IMR-90 (cell line): Measurements from ENCODE around the gene ZP3. TPM values are rescaled to one million over a fixed set of nuclear protein-coding genes. Genes with fewer than 3 reads are reported as not detected.

ENCODE experiments used
- ATAC-seq: fragments of 200-7000 bp; cut with Tn5 transposase; 2 replicates; pipeline ENCODE4 v1.9.1; 2020; ENCODE audit warnings: low read depth, mild to moderate bottlenecking, moderate library complexity
- BruUV-seq: library from RNA; stranded (reverse); fragments of 400-500 nt; replicated peaks from 2 replicates; lab custom pipeline; 2021; lab: Mats Ljungman, UMichigan
- CTCF ChIA-PET: fragments of 300-600 bp; formaldehyde crosslinking; extraction: SDS; loops from one replicate; lab custom pipeline; 2021; ENCODE audit warnings: antibody characterized with exemption; lab: Yijun Ruan, JAX
- POLR2A ChIA-PET: fragments of 300-600 bp; sonication (Branson Sonifier 250); formaldehyde crosslinking; loops from one replicate; lab custom pipeline; 2022; ENCODE audit warnings: antibody characterized with exemption; ENCODE audit not compliant: unreplicated experiment; lab: Charles Lee
- DNase-seq: peaks from one replicate; pipeline ENCODE4 v3.0.0; 2013
- H2AFZ ChIP-seq: replicated peaks from 2 replicates; pipeline ENCODE3; 2013; ENCODE audit warnings: low read length, mild to moderate bottlenecking; ENCODE audit not compliant: poor library complexity
- H2AK5ac ChIP-seq: 2 replicates; pipeline ENCODE4 v1.6.1; 2013; ENCODE audit warnings: low read depth, low read length, inconsistent platforms
- H2AK9ac ChIP-seq: replicated peaks from 2 replicates; pipeline ENCODE3; 2013; ENCODE audit warnings: mild to moderate bottlenecking, low read depth, low read length, moderate library complexity; ENCODE audit not compliant: poor library complexity
- H2BK120ac ChIP-seq: 2 replicates; pipeline ENCODE4 v1.6.1; 2013; ENCODE audit warnings: low read depth, low read length, inconsistent platforms
- H2BK15ac ChIP-seq: 3 replicates; pipeline ENCODE4 v1.6.1; 2013; ENCODE audit warnings: low read depth, low read length, inconsistent platforms
- H2BK20ac ChIP-seq: 2 replicates; pipeline ENCODE4 v1.6.1; 2013; ENCODE audit warnings: low read depth, mild to moderate bottlenecking, inconsistent platforms, low read length, moderate library complexity
- H2BK5ac ChIP-seq: 2 replicates; pipeline ENCODE4 v1.6.1; 2013; ENCODE audit warnings: mild to moderate bottlenecking, low read depth, low read length, inconsistent platforms; ENCODE audit not compliant: poor library complexity, severe bottlenecking
- H3K14ac ChIP-seq: replicated peaks from 2 replicates; pipeline ENCODE4 v1.6.1; 2013; ENCODE audit warnings: low read depth, low read length, inconsistent platforms
- H3K18ac ChIP-seq: 2 replicates; pipeline ENCODE4 v1.6.1; 2013; ENCODE audit warnings: low read depth, low read length, control low read depth
- H3K23ac ChIP-seq: 2 replicates; pipeline ENCODE4 v1.6.1; 2013; ENCODE audit warnings: low read depth, low read length, inconsistent platforms
- H3K27ac ChIP-seq: 2 replicates; pipeline ENCODE4 v1.5.1; 2013; ENCODE audit warnings: mild to moderate bottlenecking, control low read depth, low read length; ENCODE audit not compliant: insufficient read depth
- H3K27me3 ChIP-seq: 2 replicates; pipeline ENCODE4 v1.6.1; 2013; ENCODE audit warnings: low read length; ENCODE audit not compliant: control insufficient read depth, insufficient read depth
- H3K36me3 ChIP-seq: 2 replicates; pipeline ENCODE4 v1.6.1; 2013; ENCODE audit warnings: low read length, mixed read lengths; ENCODE audit not compliant: control insufficient read depth, insufficient read depth
- H3K4ac ChIP-seq: 2 replicates; pipeline ENCODE4 v1.6.1; 2013; ENCODE audit warnings: low read depth, low read length, inconsistent platforms
- H3K4me1 ChIP-seq: 2 replicates; pipeline ENCODE4 v1.6.1; 2013; ENCODE audit warnings: low read length, mixed read lengths; ENCODE audit not compliant: control insufficient read depth, insufficient read depth
- H3K4me2 ChIP-seq: 2 replicates; pipeline ENCODE4 v1.6.1; 2013; ENCODE audit warnings: low read depth, mild to moderate bottlenecking, control low read depth, low read length, moderate library complexity
- H3K4me3 ChIP-seq: 2 replicates; pipeline ENCODE4 v1.5.1; 2013; ENCODE audit warnings: low read depth, mild to moderate bottlenecking, control low read depth, low read length, moderate library complexity; ENCODE audit not compliant: insufficient read depth
- H3K56ac ChIP-seq: 2 replicates; pipeline ENCODE4 v1.6.1; 2013; ENCODE audit warnings: low read length, inconsistent platforms; ENCODE audit not compliant: insufficient read depth; ENCODE audit errors: extremely low read depth
- H3K79me1 ChIP-seq, 2 experiments: 2 replicates each; pipeline ENCODE4 v1.6.1; 2013; ENCODE audit warnings: low read length in 2 of 2, inconsistent platforms in 1 of 2, low read depth in 1 of 2
- H3K9ac ChIP-seq: 2 replicates; pipeline ENCODE4 v1.6.1; 2013; ENCODE audit warnings: low read depth, low read length, control low read depth
- H3K9me1 ChIP-seq: 2 replicates; pipeline ENCODE4 v1.6.1; 2013; ENCODE audit warnings: low read length, inconsistent platforms; ENCODE audit not compliant: insufficient read depth
- H3K9me3 ChIP-seq: 2 replicates; pipeline ENCODE4 v1.6.1; 2013; ENCODE audit warnings: low read length; ENCODE audit not compliant: control insufficient read depth, insufficient read depth
- H4K20me1 ChIP-seq: 2 replicates; pipeline ENCODE4 v1.6.1; 2013; ENCODE audit warnings: low read length, inconsistent platforms; ENCODE audit not compliant: insufficient read depth
- H4K5ac ChIP-seq: 2 replicates; pipeline ENCODE4 v1.6.1; 2013; ENCODE audit warnings: mild to moderate bottlenecking, low read depth, low read length, control low read depth
- H4K8ac ChIP-seq, 2 experiments: 2 replicates each; pipeline ENCODE4 v1.6.1; 2013; ENCODE audit warnings: low read depth in 2 of 2, low read length in 2 of 2, control low read depth in 1 of 2, inconsistent platforms in 1 of 2
- H4K91ac ChIP-seq: 2 replicates; pipeline ENCODE4 v1.6.1; 2013; ENCODE audit warnings: low read depth, low read length, inconsistent platforms; ENCODE audit not compliant: insufficient read depth
- CEBPB ChIP-seq: IDR thresholded peaks from 2 replicates; pipeline ENCODE4 v1.6.1; 2012; ENCODE audit warnings: low read depth, low read length, improper control_type of control experiment
- CHD1 ChIP-seq: IDR thresholded peaks from 2 replicates; pipeline ENCODE4 v1.6.1; 2012; ENCODE audit warnings: low read depth, low read length, improper control_type of control experiment
- ELK1 ChIP-seq: fragments of 150-350 bp; IDR thresholded peaks from 2 replicates; pipeline ENCODE4 v1.6.1; 2016; ENCODE audit warnings: low read depth, mild to moderate bottlenecking, low read length, moderate library complexity, borderline replicate concordance
- FOS ChIP-seq: fragments of 150-350 bp; IDR thresholded peaks from 2 replicates; pipeline ENCODE4 v1.6.1; 2016; ENCODE audit warnings: low read depth, low read length
- MAZ ChIP-seq: IDR thresholded peaks from 2 replicates; pipeline ENCODE4 v1.6.1; 2012; ENCODE audit warnings: low read depth, mild to moderate bottlenecking, low read length, improper control_type of control experiment, moderate library complexity, borderline replicate concordance
- POLR2A ChIP-seq: IDR thresholded peaks from 2 replicates; pipeline ENCODE4 v1.6.1; 2012; ENCODE audit warnings: mild to moderate bottlenecking, low read depth, low read length
- RAD21 ChIP-seq: IDR thresholded peaks from 2 replicates; pipeline ENCODE4 v1.6.1; 2012; ENCODE audit warnings: low read length, improper control_type of control experiment
- RFX5 ChIP-seq: IDR thresholded peaks from 2 replicates; pipeline ENCODE4 v1.8.0; 2012; ENCODE audit warnings: low read depth, mild to moderate bottlenecking, low read length, moderate library complexity
- USF2 ChIP-seq: fragments of 150-350 bp; IDR thresholded peaks from 2 replicates; pipeline ENCODE4 v1.6.1; 2017; ENCODE audit warnings: mild to moderate bottlenecking, antibody characterized with exemption, low read length, low read depth
- WGBS, 2 experiments: methylation state at CpG; one replicate each; pipeline versions ENCODE4 v1.1.5 to v1.1.7; 2013; ENCODE audit warnings: missing lambda C conversion rate in 2 of 2; ENCODE audit not compliant: insufficient read length in 1 of 2; ENCODE audit errors: extremely low coverage in 2 of 2; 5-methylcytosine and 5-hydroxymethylcytosine counted together
- dilution Hi-C: fragments of 300-500 bp; cut with HindIII; formaldehyde crosslinking; loops from one replicate; pipeline ENCODE4 v1.14.3; 2018; ENCODE audit warnings: low sequenced_read_pairs; ENCODE audit not compliant: unreplicated experiment
- in situ Hi-C: fragments of 300-500 bp; cut with MboI; formaldehyde crosslinking; loops from 3 replicates; pipeline ENCODE4 v1.14.3; 2019; ENCODE audit warnings: low sequenced_read_pairs, inconsistent platforms, mixed read lengths
- intact Hi-C: fragments of 100-400 bp; cut with micrococcal nuclease; formaldehyde crosslinking; loops from 2 replicates; pipeline ENCODE4 v1.10.0; 2022
- polyA plus RNA-seq, 3 experiments: library from polyadenylated mRNA; depleted of rRNA; stranded (reverse); fragments of >200 nt; gene quantifications; 2 replicates each; pipeline ENCODE4 v1.2.3, GENCODE V29; 2012; ENCODE audit warnings: low replicate concordance in 1 of 3
- total RNA-seq: library from RNA; depleted of rRNA; stranded (reverse); fragments of >200 nt; gene quantifications from 2 replicates; pipeline ENCODE4 v1.2.3, GENCODE V29; 2012
- TF ChIP-seq, protein P1 (sequence below): conservative IDR thresholded peaks from 2 replicates; pipeline ENCODE4 v1.5.1; 2012; ENCODE audit warnings: mild to moderate bottlenecking, low read depth, low read length, improper control_type of control experiment

The ZP3 gene
- total and polyA plus RNA-seq, 2 of the 4 experiments (the other 2 are of a cell fraction) = 0.54 to 0.67 TPM

DNA sequence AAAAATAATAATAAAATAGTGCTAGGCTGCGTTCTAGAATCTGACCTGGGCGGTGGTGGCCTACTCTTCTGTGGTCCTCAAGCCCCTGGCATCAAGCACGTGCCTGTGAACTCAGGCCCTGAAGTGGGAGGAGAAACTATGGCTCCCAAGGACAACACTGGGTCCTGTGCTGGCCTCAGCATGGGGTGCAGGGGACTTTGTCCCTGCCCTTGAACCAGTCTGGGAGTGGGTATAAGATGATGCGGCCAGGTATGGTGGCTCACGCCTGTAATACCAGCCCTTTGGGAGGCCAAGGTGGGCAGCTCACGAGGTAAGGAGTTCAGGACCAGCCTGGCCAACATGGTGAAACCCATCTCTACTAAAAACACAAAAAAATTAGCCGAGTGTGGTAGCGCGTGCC, 5.5 kb downstream of the ZP3 start (continued):
- TF ChIP-seq ELK1 = no peak

DNA sequence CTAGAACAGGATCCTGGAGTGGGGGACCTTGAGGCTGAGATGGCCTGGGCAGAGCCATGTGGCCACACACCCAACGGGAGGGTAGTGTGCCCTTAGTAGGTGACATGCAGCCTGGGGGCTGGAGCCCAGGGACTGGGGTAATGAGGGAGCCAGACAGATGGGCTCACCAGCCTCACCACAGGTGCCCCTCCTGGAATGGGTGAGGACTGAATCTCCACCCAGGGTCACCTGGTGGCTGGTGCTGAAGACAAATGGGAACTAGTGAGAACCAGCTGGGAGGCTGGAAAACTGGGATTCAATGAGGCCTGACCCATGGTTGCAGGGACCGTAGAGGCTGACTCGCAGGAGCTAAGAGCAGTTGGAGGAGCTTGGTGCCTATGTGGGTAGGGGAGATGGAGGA, 6.1 kb downstream of the ZP3 start:
- dilution Hi-C loops (no loop called here), in situ Hi-C loops (loop anchor here (5.0 kb wide), 1 partner anchor 76 kb away; no protein-coding TSS in a partner anchor), intact Hi-C loops (no loop called here)
- no peaks in the 10 kb centered on the region for H4K20me1 ChIP-seq
- H3K27me3 ChIP-seq = 0 out of 2 replicates have a peak, but pooled peaks cover 1% of the 10 kb centered on the region
- no CpG with 5 or more reads among the region's 3 CpGs for WGBS, 2 experiments
- no peaks in the 10 kb centered on the region for H3K4me1 ChIP-seq
- no peak overlapping the region for H3K4me2 ChIP-seq
- BruUV-seq = no TSS peak
- TF ChIP-seq RFX5 (no peak), POLR2A (no peak), USF2 (no peak), ELK1 (no peak), MAZ (no peak), CEBPB (no peak), FOS (no peak), CHD1 (no peak), RAD21 (no peak)
- TF ChIP-seq, protein P1, sequence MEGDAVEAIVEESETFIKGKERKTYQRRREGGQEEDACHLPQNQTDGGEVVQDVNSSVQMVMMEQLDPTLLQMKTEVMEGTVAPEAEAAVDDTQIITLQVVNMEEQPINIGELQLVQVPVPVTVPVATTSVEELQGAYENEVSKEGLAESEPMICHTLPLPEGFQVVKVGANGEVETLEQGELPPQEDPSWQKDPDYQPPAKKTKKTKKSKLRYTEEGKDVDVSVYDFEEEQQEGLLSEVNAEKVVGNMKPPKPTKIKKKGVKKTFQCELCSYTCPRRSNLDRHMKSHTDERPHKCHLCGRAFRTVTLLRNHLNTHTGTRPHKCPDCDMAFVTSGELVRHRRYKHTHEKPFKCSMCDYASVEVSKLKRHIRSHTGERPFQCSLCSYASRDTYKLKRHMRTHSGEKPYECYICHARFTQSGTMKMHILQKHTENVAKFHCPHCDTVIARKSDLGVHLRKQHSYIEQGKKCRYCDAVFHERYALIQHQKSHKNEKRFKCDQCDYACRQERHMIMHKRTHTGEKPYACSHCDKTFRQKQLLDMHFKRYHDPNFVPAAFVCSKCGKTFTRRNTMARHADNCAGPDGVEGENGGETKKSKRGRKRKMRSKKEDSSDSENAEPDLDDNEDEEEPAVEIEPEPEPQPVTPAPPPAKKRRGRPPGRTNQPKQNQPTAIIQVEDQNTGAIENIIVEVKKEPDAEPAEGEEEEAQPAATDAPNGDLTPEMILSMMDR = no peak
- no peak overlapping the region for H2AK9ac ChIP-seq
- no peak overlapping the region for H2BK15ac ChIP-seq
- H4K8ac ChIP-seq = no peak overlapping the region
- no peak overlapping the region for H3K4me3 ChIP-seq
- H3K79me1 ChIP-seq = no peaks in the 10 kb centered on the region
- H2BK5ac ChIP-seq = no peak overlapping the region
- H2AFZ ChIP-seq = no peak overlapping the region
- no peaks in the 10 kb centered on the region for H3K36me3 ChIP-seq
- POLR2A ChIA-PET = no interaction called here
- no peak overlapping the region for H4K91ac ChIP-seq
- no peak overlapping the region for H3K27ac ChIP-seq
- ATAC-seq (no peak), DNase-seq (no peak)
- H2AK5ac ChIP-seq = no peak overlapping the region
- H2BK20ac ChIP-seq = no peak overlapping the region
- CTCF ChIA-PET = no interaction called here
- H3K18ac ChIP-seq = no peak overlapping the region
- no peak overlapping the region for H3K56ac ChIP-seq
- no peak overlapping the region for H3K23ac ChIP-seq
- H3K4ac ChIP-seq = no peak overlapping the region
- no peak overlapping the region for H3K9ac ChIP-seq
- H3K14ac ChIP-seq = no peak overlapping the region
- H3K9me3 ChIP-seq = no peaks in the 10 kb centered on the region
- no peaks in the 10 kb centered on the region for H3K9me1 ChIP-seq
- H2BK120ac ChIP-seq = no peak overlapping the region
- no peak overlapping the region for H4K5ac ChIP-seq
